GM19324 (cell line): ENCODE data around the gene CDK17.
"Not testable (repeated sequence)": the region's sequence is repeated elsewhere in the genome, so short reads cannot be mapped to it uniquely, and the experiment has no call there.

Experiments used
- ATAC-seq: cut with Tn5 transposase; IDR thresholded peaks from one replicate; pipeline ENCODE4 v1.9.1; 2021; ENCODE audit warnings: mild to moderate bottlenecking, moderate library complexity; ENCODE audit not compliant: unreplicated experiment, low FRiP score

CDK17 gene

DNA sequence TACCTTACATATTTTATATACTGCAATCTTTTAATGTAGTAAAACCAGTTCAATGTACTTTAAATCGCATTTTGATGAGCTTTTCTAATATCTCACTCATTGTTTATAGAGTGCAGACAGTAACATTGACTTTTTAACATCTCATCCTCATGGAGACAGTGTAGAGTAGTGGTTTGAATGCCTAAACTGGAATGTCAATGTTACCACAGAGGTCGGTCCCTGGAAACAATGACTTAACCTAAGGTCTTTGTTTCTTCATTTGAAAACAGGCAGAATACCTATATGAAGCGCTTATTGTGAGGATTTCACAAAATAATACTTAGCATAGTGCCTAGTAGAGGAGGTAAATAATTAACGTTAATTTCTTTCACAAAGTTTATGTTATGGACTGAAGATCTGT, 5.0 kb downstream of the CDK17 start:
- ATAC-seq, result no peak

- not testable (repeated sequence) for ATAC-seq
Measured at GRCh38 chr12:96393229-96393628, 7.0 kb downstream of the CDK17 start.

DNA sequence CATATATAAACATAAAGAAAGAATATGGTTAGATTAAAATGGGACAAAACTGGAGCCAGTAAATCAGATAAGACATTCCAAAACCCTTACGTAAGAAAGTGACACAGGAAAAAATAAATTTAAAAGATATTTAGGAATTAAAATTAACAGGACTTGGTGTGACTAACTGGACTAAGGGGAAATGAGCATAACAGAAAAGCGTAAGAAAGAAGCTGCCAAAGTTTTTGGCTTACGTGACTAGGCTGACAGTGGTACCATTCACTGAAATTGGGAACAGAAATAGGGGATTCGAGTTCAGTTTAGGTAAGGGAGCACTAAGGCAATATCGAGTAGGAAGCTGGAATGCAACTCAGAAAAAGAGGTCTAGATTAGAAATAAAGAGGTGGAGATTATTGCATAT, 7.8 kb downstream of the CDK17 start:
- no peak for ATAC-seq

- no peak for ATAC-seq
Measured at GRCh38 chr12:96387981-96388380, 12.3 kb downstream of the CDK17 start.

- ATAC-seq, result no peak
Measured at GRCh38 chr12:96386794-96387193, 13.4 kb downstream of the CDK17 start.

DNA sequence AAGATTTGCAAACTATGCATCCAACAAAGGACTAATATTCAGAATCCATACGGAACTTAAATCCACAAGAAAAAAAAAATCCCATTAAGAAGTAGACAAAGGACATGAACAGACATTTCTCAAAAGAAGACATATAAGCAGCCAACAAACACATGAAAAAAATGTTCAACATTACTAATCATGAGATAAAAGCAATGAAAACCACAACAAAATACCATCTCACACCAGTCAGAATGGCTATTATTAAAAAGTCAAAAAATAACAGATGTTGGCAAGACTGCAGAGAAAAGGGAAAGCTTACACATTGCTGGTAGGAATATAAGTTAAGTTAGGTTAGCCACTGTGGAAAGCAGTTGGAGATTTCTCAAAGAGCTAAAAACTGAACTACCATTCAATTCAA, 16.2 kb downstream of the CDK17 start:
- ATAC-seq, result no peak

DNA sequence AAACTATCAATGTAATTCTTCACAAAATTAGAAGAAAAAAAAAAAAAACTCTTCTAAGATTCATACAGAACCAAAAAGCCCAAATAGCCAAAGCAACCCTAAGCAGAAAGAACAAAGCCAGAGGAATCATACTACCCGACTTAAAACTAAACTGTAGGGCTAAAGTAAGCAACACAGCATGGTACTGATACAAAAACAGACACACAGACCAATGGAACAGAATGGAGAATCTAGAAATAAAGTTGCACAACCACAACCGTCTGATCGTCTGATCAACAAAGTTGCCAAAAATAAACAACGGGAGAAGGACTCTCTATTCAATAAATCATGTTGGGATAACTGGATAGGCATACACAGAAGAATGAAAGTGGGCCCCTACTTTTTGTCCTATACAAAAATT, 16.9 kb downstream of the CDK17 start:
- ATAC-seq, result no peak

- not testable (repeated sequence) for ATAC-seq
Measured at GRCh38 chr12:96379743-96380142, 20.5 kb downstream of the CDK17 start.

GRCh38 chr12:96378319-96378718, 21.9 kb downstream of the CDK17 start:
- no peak for ATAC-seq

- no peak for ATAC-seq
Measured at GRCh38 chr12:96376865-96377264, 23.4 kb downstream of the CDK17 start.

- peak; percentile 52 for ATAC-seq
Measured at GRCh38 chr12:96375841-96376604, 24.2 kb downstream of the CDK17 start.

DNA sequence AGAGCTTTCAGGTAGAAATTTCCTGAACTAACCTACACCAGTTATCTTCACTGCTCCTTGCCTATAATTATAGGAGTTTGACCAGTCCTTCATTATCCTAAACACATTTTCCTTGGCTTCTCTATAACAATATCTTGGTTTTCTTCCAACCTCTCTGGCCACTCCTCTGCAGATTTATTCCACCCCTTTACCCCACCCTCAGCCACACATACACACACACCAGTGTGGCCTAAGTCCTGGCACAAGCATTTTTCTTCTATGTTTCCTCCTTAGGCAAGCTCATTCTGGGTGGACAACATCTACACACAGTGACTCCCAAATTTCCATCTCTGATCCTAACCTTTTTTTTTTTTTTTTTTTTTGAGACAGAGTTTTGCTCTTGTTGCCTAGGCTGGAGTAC, 25.1 kb downstream of the CDK17 start:
- no peak for ATAC-seq

DNA sequence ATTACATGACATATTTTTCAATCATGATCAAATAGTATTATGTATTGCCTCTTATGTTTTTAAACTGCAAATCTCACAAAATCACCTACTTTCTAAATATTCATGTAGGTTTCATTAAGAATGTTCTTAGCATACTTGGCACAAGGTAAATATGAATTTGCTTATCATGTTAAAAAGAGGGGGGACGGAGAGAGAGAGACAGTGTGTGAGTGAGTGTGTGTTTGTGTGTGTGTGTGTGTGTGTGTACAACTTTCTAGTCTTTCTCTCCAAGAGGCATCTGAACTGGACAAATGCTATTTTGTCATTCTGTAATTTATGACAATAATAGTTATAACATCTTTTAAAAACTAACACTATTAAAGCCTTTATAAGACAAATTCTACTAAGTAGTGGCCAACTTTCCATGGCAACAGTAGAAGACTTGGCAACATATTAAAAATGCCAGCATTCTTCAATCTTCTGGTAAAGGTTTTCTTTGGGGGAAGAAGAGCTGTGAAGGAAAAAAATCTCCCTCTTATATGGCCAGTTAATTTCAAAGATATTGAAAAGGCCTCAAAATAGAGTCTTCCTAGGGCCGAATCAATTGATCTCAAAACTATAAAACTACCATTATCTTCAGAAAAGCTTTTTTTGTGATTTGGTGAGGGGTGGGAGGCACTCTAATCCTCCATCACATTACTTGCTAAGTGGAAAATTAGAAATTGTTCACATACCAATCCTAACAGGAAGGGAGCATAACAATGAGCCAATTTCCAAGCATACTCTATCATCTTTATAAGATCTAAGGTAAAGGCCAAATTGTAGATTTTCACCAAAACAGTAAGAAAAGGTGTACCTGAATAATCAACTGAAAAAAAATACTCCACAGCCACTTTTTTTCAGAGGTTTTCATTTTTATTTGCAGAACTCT, 28.2 kb downstream of the CDK17 start:
- ATAC-seq, result no peak

GRCh38 chr12:96371138-96371789, 29.0 kb downstream of the CDK17 start:
- ATAC-seq, result no peak

- no peak for ATAC-seq
Measured at GRCh38 chr12:96368687-96369086, 31.6 kb downstream of the CDK17 start.

DNA sequence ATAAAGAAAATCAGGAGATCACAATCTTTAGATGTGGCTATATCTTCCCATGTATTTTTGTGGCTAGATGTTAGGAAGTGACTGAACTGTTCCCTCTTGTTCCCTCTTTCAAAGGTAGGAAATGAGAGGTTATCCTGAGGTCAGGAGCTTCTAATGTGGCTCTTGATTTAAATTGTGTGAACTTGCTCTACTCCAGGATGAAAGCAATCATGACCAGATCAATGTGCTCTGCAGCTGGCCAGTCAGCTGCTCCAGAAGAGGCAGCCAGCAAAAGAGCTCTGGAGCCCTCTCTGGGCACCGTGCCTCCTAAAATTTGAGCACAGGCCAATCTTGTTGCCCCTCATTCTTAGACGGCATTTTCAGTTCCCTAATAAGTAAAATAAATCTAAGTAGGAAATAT, 32.0 kb downstream of the CDK17 start:
- ATAC-seq, result no peak

GRCh38 chr12:96366381-96366654, 33.9 kb downstream of the CDK17 start:
- ATAC-seq, result no peak

DNA sequence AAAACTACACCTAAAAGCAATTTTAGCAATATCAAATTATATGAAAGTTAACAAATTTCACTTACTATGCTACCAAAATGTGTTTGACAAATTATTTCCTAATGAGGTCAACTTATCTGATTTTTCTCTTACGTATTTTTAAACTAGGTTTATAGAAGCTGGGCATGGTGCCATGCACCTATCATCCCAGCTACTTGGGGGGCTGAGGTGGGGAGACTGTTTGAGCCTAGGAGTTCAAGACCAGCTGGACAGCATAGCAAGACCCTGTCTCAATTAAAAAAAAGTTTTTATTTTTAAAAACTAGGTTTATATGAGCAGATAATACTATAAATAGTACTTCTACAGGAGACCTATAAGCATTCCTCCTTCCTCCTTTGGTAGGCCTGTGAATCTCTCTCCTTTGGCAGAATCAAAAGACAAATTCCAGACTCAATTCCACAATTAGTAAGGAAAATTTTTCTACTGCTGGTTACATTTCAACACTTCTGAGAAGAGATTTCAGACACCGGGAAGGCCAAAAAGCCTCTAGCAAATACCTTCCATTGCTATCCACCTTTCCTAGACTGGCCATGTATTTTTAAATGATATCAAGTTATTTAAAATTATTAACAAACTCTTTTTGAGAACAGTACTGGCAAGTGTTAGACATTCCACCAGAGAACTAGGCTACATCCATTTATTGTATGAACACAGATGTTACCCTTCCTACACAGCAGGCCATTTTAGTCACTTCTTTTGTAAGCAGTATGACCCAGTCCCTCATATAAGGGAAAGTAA, 34.4 kb downstream of the CDK17 start:
- ATAC-seq, result no peak

- no peak for ATAC-seq
Measured at GRCh38 chr12:96364092-96364700, 36.0 kb downstream of the CDK17 start.

- no peak for ATAC-seq
Measured at GRCh38 chr12:96361074-96361473, 39.2 kb downstream of the CDK17 start.
